DOHH2 (cell line): ENCODE measurements around the gene NLGN4X.

Experiments used
- H3F3A ChIP-seq: fragments of 200-600 bp; sonication (generic), shearing (Covaris generic); 2 replicates; pipeline ENCODE4 v1.6.0; 2016; ENCODE audit warnings: antibody characterized with exemption, mild to moderate bottlenecking; ENCODE audit not compliant: control insufficient read depth, insufficient read depth
- H3K27ac ChIP-seq: fragments of 200-600 bp; sonication (generic); 2 replicates; pipeline ENCODE4 v1.5.1; 2014; ENCODE audit warnings: low read depth, mild to moderate bottlenecking, low read length, moderate library complexity
- H3K27me3 ChIP-seq: fragments of 200-600 bp; sonication (generic); 2 replicates; pipeline ENCODE4 v1.6.1; 2014; ENCODE audit warnings: mild to moderate bottlenecking, low read length, mixed read lengths; ENCODE audit not compliant: control insufficient read depth
- H3K36me3 ChIP-seq: fragments of 200-600 bp; sonication (generic); 2 replicates; pipeline ENCODE4 v1.6.1; 2014; ENCODE audit warnings: mild to moderate bottlenecking, low read length, moderate library complexity, mixed read lengths; ENCODE audit not compliant: control insufficient read depth
- H3K4me1 ChIP-seq: fragments of 200-600 bp; sonication (generic); 2 replicates; pipeline ENCODE4 v1.6.1; 2014; ENCODE audit warnings: mild to moderate bottlenecking, low read length, mixed read lengths; ENCODE audit not compliant: control insufficient read depth
- H3K4me2 ChIP-seq: fragments of 200-600 bp; sonication (generic); 2 replicates; pipeline ENCODE4 v1.6.0; 2014; ENCODE audit warnings: mild to moderate bottlenecking, low read length, moderate library complexity
- H3K4me3 ChIP-seq: fragments of 200-600 bp; sonication (generic); 2 replicates; pipeline ENCODE4 v1.5.1; 2014; ENCODE audit warnings: mild to moderate bottlenecking, low read length, mixed read lengths
- H3K79me2 ChIP-seq: fragments of 200-600 bp; sonication (generic); 2 replicates; pipeline ENCODE4 v1.6.1; 2014; ENCODE audit warnings: mild to moderate bottlenecking, low read length, mixed read lengths; ENCODE audit not compliant: control insufficient read depth
- H3K9me2 ChIP-seq: fragments of 200-600 bp; sonication (generic); replicated peaks from 2 replicates; pipeline ENCODE4 v1.6.1; 2014; ENCODE audit warnings: mild to moderate bottlenecking, low read length, mixed read lengths; ENCODE audit not compliant: control insufficient read depth
- H3K9me3 ChIP-seq: fragments of 200-600 bp; sonication (generic); 2 replicates; pipeline ENCODE4 v1.6.1; 2014; ENCODE audit warnings: antibody characterized with exemption, low read length, mixed read lengths; ENCODE audit not compliant: control insufficient read depth, insufficient read depth
- H4K20me1 ChIP-seq: fragments of 200-600 bp; sonication (generic); 2 replicates; pipeline ENCODE4 v1.6.0; 2014; ENCODE audit warnings: low read depth, mild to moderate bottlenecking, antibody characterized with exemption, low read length, moderate library complexity; ENCODE audit not compliant: control insufficient read depth, insufficient read depth
- CTCF ChIP-seq: fragments of 200-600 bp; sonication (generic); IDR thresholded peaks from one replicate; pipeline ENCODE4 v1.5.1; 2014; ENCODE audit warnings: antibody characterized with exemption, mild to moderate bottlenecking, low read depth, low read length; ENCODE audit not compliant: poor library complexity, severe bottlenecking
- EZH2phosphoT487 ChIP-seq: fragments of 200-600 bp; sonication (generic); IDR thresholded peaks from 2 replicates; pipeline ENCODE4 v1.6.1; 2017; ENCODE audit warnings: borderline replicate concordance, mild to moderate bottlenecking, antibody characterized with exemption, low read length, moderate library complexity, mixed read lengths

Gene NLGN4X

GRCh38 chrX:6134255-6134654, 94.4 kb downstream of the NLGN4X start:
- Histone ChIP-seq H3K4me2 (no peak overlapping the region), H3K79me2 (no peaks in the 10 kb centered on the region), H3K36me3 (no peaks in the 10 kb centered on the region), H3F3A (no peaks in the 10 kb centered on the region), H4K20me1 (no peaks in the 10 kb centered on the region), H3K4me1 (no peaks in the 10 kb centered on the region), H3K9me3 (no peaks in the 10 kb centered on the region), H3K27ac (no peak overlapping the region), H3K4me3 (no peak overlapping the region), H3K9me2 (no peaks in the 10 kb centered on the region), H3K27me3 (no peaks in the 10 kb centered on the region)
- TF ChIP-seq EZH2phosphoT487, result no peak
- no peak for TF ChIP-seq CTCF

GRCh38 chrX:6132970-6133369, 95.7 kb downstream of the NLGN4X start:
- no peaks in the 10 kb centered on the region for H3K9me2 ChIP-seq
- H3K4me2 ChIP-seq, result no peak overlapping the region
- H3F3A ChIP-seq, result no peaks in the 10 kb centered on the region
- H4K20me1 ChIP-seq, result no peaks in the 10 kb centered on the region
- H3K79me2 ChIP-seq, result no peaks in the 10 kb centered on the region
- no peaks in the 10 kb centered on the region for H3K27me3 ChIP-seq
- no peak overlapping the region for H3K4me3 ChIP-seq
- no peaks in the 10 kb centered on the region for H3K36me3 ChIP-seq
- no peaks in the 10 kb centered on the region for H3K4me1 ChIP-seq
- no peaks in the 10 kb centered on the region for H3K9me3 ChIP-seq
- no peak overlapping the region for H3K27ac ChIP-seq
- TF ChIP-seq CTCF (no peak), EZH2phosphoT487 (no peak)

- Histone ChIP-seq H3F3A (no peaks in the 10 kb centered on the region), H3K4me3 (no peak overlapping the region), H3K4me2 (no peak overlapping the region), H3K9me2 (no peaks in the 10 kb centered on the region), H3K9me3 (no peaks in the 10 kb centered on the region), H4K20me1 (no peaks in the 10 kb centered on the region), H3K27me3 (no peaks in the 10 kb centered on the region), H3K79me2 (no peaks in the 10 kb centered on the region), H3K4me1 (no peaks in the 10 kb centered on the region), H3K36me3 (no peaks in the 10 kb centered on the region), H3K27ac (no peak overlapping the region)
- TF ChIP-seq CTCF (no peak), EZH2phosphoT487 (no peak)
Measured at GRCh38 chrX:6131287-6131686, 97.4 kb downstream of the NLGN4X start.

- Histone ChIP-seq H3K4me3 (no peak overlapping the region), H3K36me3 (no peaks in the 10 kb centered on the region), H4K20me1 (no peaks in the 10 kb centered on the region), H3K27me3 (no peaks in the 10 kb centered on the region), H3K9me2 (no peaks in the 10 kb centered on the region), H3K27ac (no peak overlapping the region), H3K4me2 (no peak overlapping the region), H3K9me3 (no peaks in the 10 kb centered on the region), H3K4me1 (no peaks in the 10 kb centered on the region), H3K79me2 (no peaks in the 10 kb centered on the region), H3F3A (no peaks in the 10 kb centered on the region)
- no peak for TF ChIP-seq EZH2phosphoT487
- no peak for TF ChIP-seq CTCF
Measured at GRCh38 chrX:6129195-6129594, 99.5 kb downstream of the NLGN4X start.
